Osteoblast (primary cell): ENCODE results near the gene MYBPC3. TPM values are rescaled to one million over a fixed set of nuclear protein-coding genes. Genes with fewer than 3 reads are reported as not detected.
A peak's percentile ranks its signal among the peaks of the same experiment; 100 is the strongest.
"Not testable (repeated sequence)": the region's sequence is repeated elsewhere in the genome, so short reads cannot be mapped to it uniquely, and the experiment has no call there.

Experiments
- DNase-seq: peaks from one replicate; pipeline ENCODE4 v3.0.0; 2011; ENCODE audit warnings: low spot score, mixed read lengths; ENCODE audit not compliant: insufficient read length; ENCODE audit errors: missing footprints
- H2AFZ ChIP-seq: 2 replicates; pipeline ENCODE4 v1.6.0; 2011; ENCODE audit warnings: mild to moderate bottlenecking, low read length
- H3K27ac ChIP-seq: 2 replicates; pipeline ENCODE4 v1.5.1; 2011; ENCODE audit warnings: mild to moderate bottlenecking, low read depth, low read length, moderate library complexity
- H3K27me3 ChIP-seq: 2 replicates; pipeline ENCODE4 v1.6.0; 2012; ENCODE audit warnings: mild to moderate bottlenecking, control low read depth, inconsistent platforms, low read length, moderate library complexity; ENCODE audit not compliant: insufficient read depth
- H3K36me3 ChIP-seq: 2 replicates; pipeline ENCODE4 v1.5.1; 2011; ENCODE audit warnings: mild to moderate bottlenecking, low read length, control low read depth, moderate library complexity; ENCODE audit not compliant: insufficient read depth
- H3K4me1 ChIP-seq: 2 replicates; pipeline ENCODE4 v1.5.1; 2011; ENCODE audit warnings: mild to moderate bottlenecking, low read length, control low read depth, moderate library complexity; ENCODE audit not compliant: insufficient read depth
- H3K4me2 ChIP-seq: 2 replicates; pipeline ENCODE4 v1.6.0; 2011; ENCODE audit warnings: mild to moderate bottlenecking, low read length; ENCODE audit not compliant: insufficient read depth
- H3K4me3 ChIP-seq: fragments of 200-600 bp; sonication (generic); 3 replicates; pipeline ENCODE4 v1.5.1; 2012; ENCODE audit warnings: mild to moderate bottlenecking, low read length, inconsistent platforms; ENCODE audit not compliant: insufficient read depth
- H3K79me2 ChIP-seq: 2 replicates; pipeline ENCODE4 v1.6.0; 2012; ENCODE audit warnings: mild to moderate bottlenecking, low read length, control low read depth, inconsistent platforms; ENCODE audit not compliant: insufficient read depth
- H3K9me3 ChIP-seq: 2 replicates; pipeline ENCODE4 v1.5.1; 2011; ENCODE audit warnings: low read depth, low read length, control low read depth
- H4K20me1 ChIP-seq: 2 replicates; pipeline ENCODE4 v1.6.0; 2012; ENCODE audit warnings: mild to moderate bottlenecking, low read length, control low read depth; ENCODE audit not compliant: insufficient read depth
- total RNA-seq: library from RNA; depleted of rRNA; stranded (reverse); fragments of >200 nt; gene quantifications from 2 replicates; pipeline ENCODE4 v1.2.3, GENCODE V29; 2012
- TF ChIP-seq, protein P1 (sequence below): IDR thresholded peaks from 2 replicates; pipeline ENCODE4 v1.5.1; 2011; ENCODE audit warnings: mild to moderate bottlenecking, low read depth, low read length, moderate library complexity; ENCODE audit errors: extremely low read depth

Gene MYBPC3
- total RNA-seq, 1 donor, result not detected

- DNase-seq, result peak; percentile 55
- no peak overlapping the region for H3K27ac ChIP-seq
- no peaks in the 10 kb centered on the region for H4K20me1 ChIP-seq
- H3K4me1 ChIP-seq, result no peaks in the 10 kb centered on the region
- H3K36me3 ChIP-seq, result peaks cover 15% of the 10 kb centered on the region
- no peaks in the 10 kb centered on the region for H3K27me3 ChIP-seq
- no peaks in the 10 kb centered on the region for H3K9me3 ChIP-seq
- H3K4me2 ChIP-seq, result no peak overlapping the region
- TF ChIP-seq, protein P1, sequence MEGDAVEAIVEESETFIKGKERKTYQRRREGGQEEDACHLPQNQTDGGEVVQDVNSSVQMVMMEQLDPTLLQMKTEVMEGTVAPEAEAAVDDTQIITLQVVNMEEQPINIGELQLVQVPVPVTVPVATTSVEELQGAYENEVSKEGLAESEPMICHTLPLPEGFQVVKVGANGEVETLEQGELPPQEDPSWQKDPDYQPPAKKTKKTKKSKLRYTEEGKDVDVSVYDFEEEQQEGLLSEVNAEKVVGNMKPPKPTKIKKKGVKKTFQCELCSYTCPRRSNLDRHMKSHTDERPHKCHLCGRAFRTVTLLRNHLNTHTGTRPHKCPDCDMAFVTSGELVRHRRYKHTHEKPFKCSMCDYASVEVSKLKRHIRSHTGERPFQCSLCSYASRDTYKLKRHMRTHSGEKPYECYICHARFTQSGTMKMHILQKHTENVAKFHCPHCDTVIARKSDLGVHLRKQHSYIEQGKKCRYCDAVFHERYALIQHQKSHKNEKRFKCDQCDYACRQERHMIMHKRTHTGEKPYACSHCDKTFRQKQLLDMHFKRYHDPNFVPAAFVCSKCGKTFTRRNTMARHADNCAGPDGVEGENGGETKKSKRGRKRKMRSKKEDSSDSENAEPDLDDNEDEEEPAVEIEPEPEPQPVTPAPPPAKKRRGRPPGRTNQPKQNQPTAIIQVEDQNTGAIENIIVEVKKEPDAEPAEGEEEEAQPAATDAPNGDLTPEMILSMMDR, result no peak
- H2AFZ ChIP-seq, result no peak overlapping the region
- no peak overlapping the region for H3K4me3 ChIP-seq
- no peaks in the 10 kb centered on the region for H3K79me2 ChIP-seq
These were observed 27.0 kb downstream of the MYBPC3 start for GRCh38 chr11:47325271-47326041.

- peak; percentile 69 for DNase-seq
- Histone ChIP-seq H3K79me2 (no peaks in the 10 kb centered on the region), H3K36me3 (peaks cover 15% of the 10 kb centered on the region), H3K9me3 (no peaks in the 10 kb centered on the region), H2AFZ (no peak overlapping the region), H4K20me1 (no peaks in the 10 kb centered on the region), H3K4me1 (no peaks in the 10 kb centered on the region), H3K27ac (no peak overlapping the region), H3K4me2 (no peak overlapping the region), H3K4me3 (no peak overlapping the region), H3K27me3 (no peaks in the 10 kb centered on the region)
- TF ChIP-seq, protein P1, result no peak
These were observed 28.0 kb downstream of the MYBPC3 start for GRCh38 chr11:47324520-47324919.

GRCh38 chr11:47318166-47318565 lies 34.3 kb downstream of the MYBPC3 start:
- peak; percentile 4 for DNase-seq
- no peak overlapping the region for H3K4me3 ChIP-seq
- TF ChIP-seq, protein P1, result no peak
- H3K36me3 ChIP-seq, result peaks cover 6% of the 10 kb centered on the region
- no peaks in the 10 kb centered on the region for H3K9me3 ChIP-seq
- H2AFZ ChIP-seq, result no peak overlapping the region
- H3K4me1 ChIP-seq, result no peaks in the 10 kb centered on the region
- no peaks in the 10 kb centered on the region for H3K27me3 ChIP-seq
- H4K20me1 ChIP-seq, result no peaks in the 10 kb centered on the region
- H3K4me2 ChIP-seq, result no peak overlapping the region
- H3K79me2 ChIP-seq, result no peaks in the 10 kb centered on the region
- no peak overlapping the region for H3K27ac ChIP-seq

DNA sequence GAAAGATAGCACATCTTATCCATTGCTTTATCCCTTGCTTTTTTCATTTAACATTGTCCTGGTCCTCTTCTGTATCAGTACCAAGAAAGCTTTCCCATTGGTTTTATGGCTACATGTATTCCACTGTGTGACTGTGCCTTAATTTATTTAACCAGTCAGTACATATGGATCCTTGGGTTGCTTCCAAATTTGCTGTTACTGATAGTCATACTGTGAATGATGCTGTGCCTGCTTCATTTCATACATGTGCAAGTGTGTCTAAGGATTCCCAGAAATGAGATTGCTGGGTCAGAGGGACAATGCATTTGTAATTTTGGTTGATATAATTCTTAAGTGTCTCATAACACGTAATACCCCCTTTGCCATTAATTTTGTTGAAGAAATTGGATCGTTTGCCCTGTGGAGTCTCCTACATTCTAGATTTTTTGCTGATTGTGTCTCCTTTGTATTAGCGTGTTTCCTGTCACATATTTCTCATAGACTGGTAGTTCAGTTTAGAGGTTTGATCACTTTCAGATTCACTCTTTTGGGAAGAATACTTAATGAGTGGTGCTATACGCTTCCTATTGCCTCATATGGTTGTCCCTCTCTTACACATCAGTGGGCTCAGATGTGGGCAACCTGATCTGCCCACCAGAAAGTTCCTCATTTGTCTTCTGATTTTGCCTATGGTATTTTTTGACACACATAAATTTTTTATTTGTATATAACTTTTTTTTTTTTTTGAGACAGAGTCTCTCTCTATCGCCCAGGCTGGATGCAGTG lies 35.3 kb downstream of the MYBPC3 start:
- Histone ChIP-seq H3K4me3 (no peak overlapping the region), H3K36me3 (peaks cover 6% of the 10 kb centered on the region)
- no peak for DNase-seq

GRCh38 chr11:47316501-47316900 lies 36.0 kb downstream of the MYBPC3 start:
- H2AFZ ChIP-seq, H3K4me3 ChIP-seq, DNase-seq, H3K27ac ChIP-seq, H3K9me3 ChIP-seq, H3K79me2 ChIP-seq, H3K4me1 ChIP-seq, H3K4me2 ChIP-seq, H4K20me1 ChIP-seq, H3K27me3 ChIP-seq: not testable (repeated sequence)
- peaks cover 10% of the 10 kb centered on the region for H3K36me3 ChIP-seq

More for the DNA sequence above, 35.3 kb downstream of the MYBPC3 start:
- Histone ChIP-seq H3K4me2 (no peak overlapping the region), H3K4me1 (no peaks in the 10 kb centered on the region), H3K79me2 (no peaks in the 10 kb centered on the region), H3K27me3 (no peaks in the 10 kb centered on the region), H2AFZ (no peak overlapping the region), H3K9me3 (no peaks in the 10 kb centered on the region), H4K20me1 (no peaks in the 10 kb centered on the region), H3K27ac (no peak overlapping the region)
- TF ChIP-seq, protein P1, result no peak
